IMR-90 (cell line): ENCODE results near the gene SLTM. TPM values are rescaled to one million over a fixed set of nuclear protein-coding genes. Genes with fewer than 3 reads are reported as not detected.

Experiments
- ATAC-seq: fragments of 200-7000 bp; cut with Tn5 transposase; 2 replicates; pipeline ENCODE4 v1.9.1; 2020; ENCODE audit warnings: low read depth, mild to moderate bottlenecking, moderate library complexity
- BruUV-seq: library from RNA; stranded (reverse); fragments of 400-500 nt; replicated peaks from 2 replicates; lab custom pipeline; 2021; lab: Mats Ljungman, UMichigan
- CTCF ChIA-PET: fragments of 300-600 bp; formaldehyde crosslinking; extraction: SDS; loops from one replicate; lab custom pipeline; 2021; ENCODE audit warnings: antibody characterized with exemption; lab: Yijun Ruan, JAX
- POLR2A ChIA-PET: fragments of 300-600 bp; sonication (Branson Sonifier 250); formaldehyde crosslinking; loops from one replicate; lab custom pipeline; 2022; ENCODE audit warnings: antibody characterized with exemption; ENCODE audit not compliant: unreplicated experiment; lab: Charles Lee
- DNase-seq: peaks from one replicate; pipeline ENCODE4 v3.0.0; 2013
- H2AFZ ChIP-seq: replicated peaks from 2 replicates; pipeline ENCODE3; 2013; ENCODE audit warnings: low read length, mild to moderate bottlenecking; ENCODE audit not compliant: poor library complexity
- H2AK5ac ChIP-seq: 2 replicates; pipeline ENCODE4 v1.6.1; 2013; ENCODE audit warnings: low read depth, low read length, inconsistent platforms
- H2AK9ac ChIP-seq: replicated peaks from 2 replicates; pipeline ENCODE3; 2013; ENCODE audit warnings: mild to moderate bottlenecking, low read depth, low read length, moderate library complexity; ENCODE audit not compliant: poor library complexity
- H2BK120ac ChIP-seq: 2 replicates; pipeline ENCODE4 v1.6.1; 2013; ENCODE audit warnings: low read depth, low read length, inconsistent platforms
- H2BK15ac ChIP-seq: 3 replicates; pipeline ENCODE4 v1.6.1; 2013; ENCODE audit warnings: low read depth, low read length, inconsistent platforms
- H2BK20ac ChIP-seq: 2 replicates; pipeline ENCODE4 v1.6.1; 2013; ENCODE audit warnings: low read depth, mild to moderate bottlenecking, inconsistent platforms, low read length, moderate library complexity
- H2BK5ac ChIP-seq: 2 replicates; pipeline ENCODE4 v1.6.1; 2013; ENCODE audit warnings: mild to moderate bottlenecking, low read depth, low read length, inconsistent platforms; ENCODE audit not compliant: poor library complexity, severe bottlenecking
- H3K14ac ChIP-seq: replicated peaks from 2 replicates; pipeline ENCODE4 v1.6.1; 2013; ENCODE audit warnings: low read depth, low read length, inconsistent platforms
- H3K18ac ChIP-seq: 2 replicates; pipeline ENCODE4 v1.6.1; 2013; ENCODE audit warnings: low read depth, low read length, control low read depth
- H3K23ac ChIP-seq: 2 replicates; pipeline ENCODE4 v1.6.1; 2013; ENCODE audit warnings: low read depth, low read length, inconsistent platforms
- H3K27ac ChIP-seq: 2 replicates; pipeline ENCODE4 v1.5.1; 2013; ENCODE audit warnings: mild to moderate bottlenecking, control low read depth, low read length; ENCODE audit not compliant: insufficient read depth
- H3K27me3 ChIP-seq: 2 replicates; pipeline ENCODE4 v1.6.1; 2013; ENCODE audit warnings: low read length; ENCODE audit not compliant: control insufficient read depth, insufficient read depth
- H3K36me3 ChIP-seq: 2 replicates; pipeline ENCODE4 v1.6.1; 2013; ENCODE audit warnings: low read length, mixed read lengths; ENCODE audit not compliant: control insufficient read depth, insufficient read depth
- H3K4ac ChIP-seq: 2 replicates; pipeline ENCODE4 v1.6.1; 2013; ENCODE audit warnings: low read depth, low read length, inconsistent platforms
- H3K4me1 ChIP-seq: 2 replicates; pipeline ENCODE4 v1.6.1; 2013; ENCODE audit warnings: low read length, mixed read lengths; ENCODE audit not compliant: control insufficient read depth, insufficient read depth
- H3K4me2 ChIP-seq: 2 replicates; pipeline ENCODE4 v1.6.1; 2013; ENCODE audit warnings: low read depth, mild to moderate bottlenecking, control low read depth, low read length, moderate library complexity
- H3K4me3 ChIP-seq: 2 replicates; pipeline ENCODE4 v1.5.1; 2013; ENCODE audit warnings: low read depth, mild to moderate bottlenecking, control low read depth, low read length, moderate library complexity; ENCODE audit not compliant: insufficient read depth
- H3K56ac ChIP-seq: 2 replicates; pipeline ENCODE4 v1.6.1; 2013; ENCODE audit warnings: low read length, inconsistent platforms; ENCODE audit not compliant: insufficient read depth; ENCODE audit errors: extremely low read depth
- H3K79me1 ChIP-seq, 2 experiments: 2 replicates each; pipeline ENCODE4 v1.6.1; 2013; ENCODE audit warnings: low read length in 2 of 2, inconsistent platforms in 1 of 2, low read depth in 1 of 2
- H3K9ac ChIP-seq: 2 replicates; pipeline ENCODE4 v1.6.1; 2013; ENCODE audit warnings: low read depth, low read length, control low read depth
- H3K9me1 ChIP-seq: 2 replicates; pipeline ENCODE4 v1.6.1; 2013; ENCODE audit warnings: low read length, inconsistent platforms; ENCODE audit not compliant: insufficient read depth
- H3K9me3 ChIP-seq: 2 replicates; pipeline ENCODE4 v1.6.1; 2013; ENCODE audit warnings: low read length; ENCODE audit not compliant: control insufficient read depth, insufficient read depth
- H4K20me1 ChIP-seq: 2 replicates; pipeline ENCODE4 v1.6.1; 2013; ENCODE audit warnings: low read length, inconsistent platforms; ENCODE audit not compliant: insufficient read depth
- H4K5ac ChIP-seq: 2 replicates; pipeline ENCODE4 v1.6.1; 2013; ENCODE audit warnings: mild to moderate bottlenecking, low read depth, low read length, control low read depth
- H4K8ac ChIP-seq, 2 experiments: 2 replicates each; pipeline ENCODE4 v1.6.1; 2013; ENCODE audit warnings: low read depth in 2 of 2, low read length in 2 of 2, control low read depth in 1 of 2, inconsistent platforms in 1 of 2
- H4K91ac ChIP-seq: 2 replicates; pipeline ENCODE4 v1.6.1; 2013; ENCODE audit warnings: low read depth, low read length, inconsistent platforms; ENCODE audit not compliant: insufficient read depth
- SMC3 ChIP-seq: fragments of 150-350 bp; IDR thresholded peaks from 2 replicates; pipeline ENCODE4 v1.6.1; 2016; ENCODE audit warnings: low read depth, mild to moderate bottlenecking, antibody characterized with exemption, low read length, moderate library complexity
- WGBS, 2 experiments: methylation state at CpG; one replicate each; pipeline versions ENCODE4 v1.1.5 to v1.1.7; 2013; ENCODE audit warnings: missing lambda C conversion rate in 2 of 2; ENCODE audit not compliant: insufficient read length in 1 of 2; ENCODE audit errors: extremely low coverage in 2 of 2; 5-methylcytosine and 5-hydroxymethylcytosine counted together
- dilution Hi-C: fragments of 300-500 bp; cut with HindIII; formaldehyde crosslinking; loops from one replicate; pipeline ENCODE4 v1.14.3; 2018; ENCODE audit warnings: low sequenced_read_pairs; ENCODE audit not compliant: unreplicated experiment
- in situ Hi-C: fragments of 300-500 bp; cut with MboI; formaldehyde crosslinking; loops from 3 replicates; pipeline ENCODE4 v1.14.3; 2019; ENCODE audit warnings: low sequenced_read_pairs, inconsistent platforms, mixed read lengths
- intact Hi-C: fragments of 100-400 bp; cut with micrococcal nuclease; formaldehyde crosslinking; loops from 2 replicates; pipeline ENCODE4 v1.10.0; 2022
- polyA plus RNA-seq, 3 experiments: library from polyadenylated mRNA; depleted of rRNA; stranded (reverse); fragments of >200 nt; gene quantifications; 2 replicates each; pipeline ENCODE4 v1.2.3, GENCODE V29; 2012; ENCODE audit warnings: low replicate concordance in 1 of 3
- total RNA-seq: library from RNA; depleted of rRNA; stranded (reverse); fragments of >200 nt; gene quantifications from 2 replicates; pipeline ENCODE4 v1.2.3, GENCODE V29; 2012

Gene SLTM
- total and polyA plus RNA-seq, 2 of the 4 experiments (the other 2 are of a cell fraction) = 36.0 to 57.6 TPM

GRCh38 chr15:58877999-58878825, 55.3 kb downstream of the SLTM start:
- Histone ChIP-seq H4K5ac (no peak overlapping the region), H4K91ac (no peak overlapping the region), H4K20me1 (no peaks in the 10 kb centered on the region; the same call in 1 of the 2 replicates), H2BK120ac (no peak overlapping the region), H3K4ac (no peak overlapping the region), H3K23ac (no peak overlapping the region), H3K27me3 (no peaks in the 10 kb centered on the region), H3K36me3 (peaks cover 43% of the 10 kb centered on the region), H2AK9ac (no peak overlapping the region), H2BK5ac (no peak overlapping the region), H3K56ac (no peak overlapping the region), H3K27ac (no peak overlapping the region), H2AK5ac (no peak overlapping the region), H2AFZ (no peak overlapping the region), H3K4me2 (no peak overlapping the region), H3K9me1 (no peaks in the 10 kb centered on the region), H3K14ac (no peak overlapping the region), H3K79me1 (peaks cover 3 to 16% of the 10 kb centered on the region in 2 experiments; a peak in 2 of 4 replicates), H2BK20ac (no peak overlapping the region), H3K4me3 (no peak overlapping the region), H3K4me1 (peaks cover 2% of the 10 kb centered on the region; the same call in 1 of the 2 replicates), H3K9ac (no peak overlapping the region), H2BK15ac (no peak overlapping the region), H3K18ac (no peak overlapping the region), H4K8ac (no peak overlapping the region), H3K9me3 (no peaks in the 10 kb centered on the region)
- dilution Hi-C loops (no loop called here), in situ Hi-C loops (no loop called here), intact Hi-C loops (loop anchor here (2.0 kb wide), 1 partner anchor 15 kb away; no protein-coding TSS in a partner anchor)
- ChIA-PET CTCF (interaction anchor here (0.7 kb wide), 1 partner anchor 27 kb away, joined by 3 read pairs; no protein-coding TSS in a partner anchor), POLR2A (no interaction called here)
- no TSS peak for BruUV-seq
- 100% methylated on average over 1 of the region's 12 CpGs; no CpG with 5 or more reads in 1 of the 2 experiments for WGBS, 2 experiments
- TF ChIP-seq SMC3 = no peak
- DNase-seq (no peak), ATAC-seq (no peak)
